NB4 (cell line): Measurements from ENCODE around the gene IKBKE.

ENCODE experiments used
- DNase-seq: peaks from one replicate; pipeline ENCODE4 v3.0.0; 2010; ENCODE audit warnings: low read depth
- H3K4me3 ChIP-seq: one replicate; pipeline ENCODE4 v1.5.1; 2011; ENCODE audit warnings: mild to moderate bottlenecking, low read depth, low read length, moderate library complexity
- MYC ChIP-seq: IDR thresholded peaks from 2 replicates; pipeline ENCODE4 v1.6.1; 2011; ENCODE audit warnings: low read depth, low read length
- POLR2A ChIP-seq: IDR thresholded peaks from 2 replicates; pipeline ENCODE4 v1.6.1; 2011; ENCODE audit warnings: mild to moderate bottlenecking; ENCODE audit not compliant: insufficient read length; ENCODE audit errors: extremely low read depth
- TF ChIP-seq, protein P1 (sequence below): IDR thresholded peaks from one replicate; pipeline ENCODE4 v1.5.1; 2012; ENCODE audit warnings: low read depth, low read length
- TF ChIP-seq, protein P2 (sequence below): IDR thresholded peaks from 2 replicates; pipeline ENCODE4 v1.6.1; 2011; ENCODE audit warnings: low read depth, low read length

Gene IKBKE

DNA sequence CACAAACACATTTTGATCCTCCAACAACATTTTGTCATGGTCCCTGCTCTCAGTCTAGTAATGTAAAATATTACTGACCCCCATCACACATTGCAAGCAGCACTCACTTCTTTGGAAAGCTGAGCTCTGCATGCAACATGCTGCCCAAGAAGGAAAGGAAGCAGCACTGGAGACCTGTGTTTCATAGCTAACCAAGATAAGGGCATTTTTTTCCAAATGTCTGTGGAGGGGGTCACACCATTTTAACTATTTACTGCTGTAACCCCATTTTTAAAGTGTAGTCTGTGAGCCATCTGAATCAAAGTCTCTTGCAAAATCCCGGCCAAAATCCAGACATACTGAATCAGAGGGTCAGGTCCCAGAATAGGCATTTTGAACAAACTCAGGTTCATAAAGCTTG lies 32.5 kb downstream of the IKBKE start:
- no peak overlapping the region for H3K4me3 ChIP-seq
- DNase-seq, result peak; percentile 57
- TF ChIP-seq, protein P1, sequence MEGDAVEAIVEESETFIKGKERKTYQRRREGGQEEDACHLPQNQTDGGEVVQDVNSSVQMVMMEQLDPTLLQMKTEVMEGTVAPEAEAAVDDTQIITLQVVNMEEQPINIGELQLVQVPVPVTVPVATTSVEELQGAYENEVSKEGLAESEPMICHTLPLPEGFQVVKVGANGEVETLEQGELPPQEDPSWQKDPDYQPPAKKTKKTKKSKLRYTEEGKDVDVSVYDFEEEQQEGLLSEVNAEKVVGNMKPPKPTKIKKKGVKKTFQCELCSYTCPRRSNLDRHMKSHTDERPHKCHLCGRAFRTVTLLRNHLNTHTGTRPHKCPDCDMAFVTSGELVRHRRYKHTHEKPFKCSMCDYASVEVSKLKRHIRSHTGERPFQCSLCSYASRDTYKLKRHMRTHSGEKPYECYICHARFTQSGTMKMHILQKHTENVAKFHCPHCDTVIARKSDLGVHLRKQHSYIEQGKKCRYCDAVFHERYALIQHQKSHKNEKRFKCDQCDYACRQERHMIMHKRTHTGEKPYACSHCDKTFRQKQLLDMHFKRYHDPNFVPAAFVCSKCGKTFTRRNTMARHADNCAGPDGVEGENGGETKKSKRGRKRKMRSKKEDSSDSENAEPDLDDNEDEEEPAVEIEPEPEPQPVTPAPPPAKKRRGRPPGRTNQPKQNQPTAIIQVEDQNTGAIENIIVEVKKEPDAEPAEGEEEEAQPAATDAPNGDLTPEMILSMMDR, result no peak
- TF ChIP-seq MYC (no peak), POLR2A (no peak)
- TF ChIP-seq, protein P2, sequence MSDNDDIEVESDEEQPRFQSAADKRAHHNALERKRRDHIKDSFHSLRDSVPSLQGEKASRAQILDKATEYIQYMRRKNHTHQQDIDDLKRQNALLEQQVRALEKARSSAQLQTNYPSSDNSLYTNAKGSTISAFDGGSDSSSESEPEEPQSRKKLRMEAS, result no peak

DNA sequence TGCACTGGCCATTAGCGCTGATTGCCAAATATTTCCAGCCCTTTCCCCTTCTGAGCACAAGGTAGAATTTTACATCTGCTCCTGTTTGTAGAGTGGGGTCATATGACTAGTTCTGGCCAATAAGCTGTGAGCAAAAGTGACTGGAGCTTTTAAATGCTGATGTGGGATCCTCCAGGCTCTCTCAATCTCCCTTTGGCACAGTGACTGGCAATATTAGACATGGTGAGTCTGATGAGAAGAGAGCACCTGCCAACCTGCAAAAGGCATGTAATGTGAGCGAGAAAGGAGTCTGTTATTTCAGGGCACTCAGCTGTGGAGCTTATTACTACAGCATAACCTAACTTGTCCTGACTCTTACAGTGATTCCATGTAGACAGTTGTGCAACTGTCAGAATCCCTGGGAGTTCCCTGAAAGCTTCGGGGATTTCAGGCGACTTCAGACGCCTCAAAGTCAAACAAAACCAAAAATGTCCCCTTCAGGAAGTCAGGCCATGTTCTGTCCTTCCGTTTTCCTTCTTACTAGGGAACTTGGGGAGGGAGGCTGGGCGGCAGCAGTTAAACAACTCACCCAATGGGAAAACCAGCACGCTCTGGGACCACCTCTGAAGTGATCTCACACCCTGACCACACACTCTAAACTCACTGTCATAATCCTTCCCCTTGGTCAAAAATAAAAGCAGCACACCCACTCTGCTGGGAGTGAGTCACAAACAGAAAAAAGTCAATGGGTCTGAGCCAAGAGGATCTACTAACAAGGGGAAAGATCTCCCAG lies 33.5 kb downstream of the IKBKE start:
- H3K4me3 ChIP-seq, result peak overlapping the region; percentile 8
- peak; percentile 98 for DNase-seq

DNA sequence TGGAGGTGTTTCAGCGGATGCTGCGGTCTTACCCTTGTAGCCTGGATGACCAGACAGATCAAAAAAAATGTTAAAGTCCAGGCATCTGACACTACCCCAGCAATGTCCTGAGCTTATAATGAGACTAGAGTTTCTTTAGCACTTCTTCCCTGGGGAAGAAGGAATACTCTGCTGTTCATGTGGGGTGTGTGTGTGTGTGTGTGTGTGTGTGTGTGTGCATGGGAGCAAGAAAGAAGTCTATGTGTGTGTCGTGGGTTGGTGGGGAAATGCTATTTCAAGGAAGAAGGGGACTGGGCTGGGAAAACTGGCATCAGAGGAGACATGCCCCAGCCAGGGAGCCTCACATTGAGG lies 34.1 kb downstream of the IKBKE start:
- H3K4me3 ChIP-seq, result peak overlapping the region; percentile 8
- DNase-seq, result no peak
- TF ChIP-seq POLR2A (no peak), MYC (no peak)
- TF ChIP-seq, protein P2, result no peak
- TF ChIP-seq, protein P1, result no peak

More for the DNA sequence above, 33.5 kb downstream of the IKBKE start:
- TF ChIP-seq, protein P2, result no peak; the same call in 1 of the 2 replicates
- TF ChIP-seq, protein P1, result no peak
- TF ChIP-seq MYC (no peak), POLR2A (no peak)

DNA sequence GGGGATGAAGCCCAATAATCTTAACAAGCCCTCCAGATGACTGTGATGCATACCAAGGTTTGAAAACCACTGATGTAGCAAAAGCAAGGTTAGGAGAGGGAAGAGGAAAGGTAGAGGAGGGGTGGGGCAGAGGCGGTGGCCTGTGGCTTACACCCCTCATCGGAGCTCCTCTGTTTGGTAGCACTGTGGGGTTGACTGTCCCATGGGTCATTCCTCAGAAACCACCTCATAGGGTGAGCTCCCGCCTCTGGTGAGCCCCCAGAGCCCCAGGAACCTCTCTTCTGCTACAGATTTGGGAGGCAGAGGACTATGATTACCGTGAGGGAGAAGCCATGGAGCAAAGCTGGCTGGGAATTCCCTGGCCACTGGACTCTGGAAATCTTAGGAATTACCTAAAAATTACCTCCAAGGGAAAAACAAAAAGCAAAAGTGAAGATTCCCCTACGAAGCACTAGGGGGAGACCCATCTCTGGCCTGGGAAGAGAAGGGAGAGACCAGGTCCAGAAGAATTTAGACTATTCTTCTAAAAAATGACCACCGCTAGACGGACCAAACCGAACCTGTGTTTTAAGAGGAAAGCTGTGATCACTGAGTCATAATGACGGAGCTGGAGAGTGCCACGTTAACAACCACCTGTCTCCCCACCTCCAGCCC lies 35.6 kb downstream of the IKBKE start:
- no peak overlapping the region for H3K4me3 ChIP-seq
- no peak for DNase-seq
- TF ChIP-seq POLR2A, result no peak
- TF ChIP-seq, protein P1, result peak; percentile 51

DNA sequence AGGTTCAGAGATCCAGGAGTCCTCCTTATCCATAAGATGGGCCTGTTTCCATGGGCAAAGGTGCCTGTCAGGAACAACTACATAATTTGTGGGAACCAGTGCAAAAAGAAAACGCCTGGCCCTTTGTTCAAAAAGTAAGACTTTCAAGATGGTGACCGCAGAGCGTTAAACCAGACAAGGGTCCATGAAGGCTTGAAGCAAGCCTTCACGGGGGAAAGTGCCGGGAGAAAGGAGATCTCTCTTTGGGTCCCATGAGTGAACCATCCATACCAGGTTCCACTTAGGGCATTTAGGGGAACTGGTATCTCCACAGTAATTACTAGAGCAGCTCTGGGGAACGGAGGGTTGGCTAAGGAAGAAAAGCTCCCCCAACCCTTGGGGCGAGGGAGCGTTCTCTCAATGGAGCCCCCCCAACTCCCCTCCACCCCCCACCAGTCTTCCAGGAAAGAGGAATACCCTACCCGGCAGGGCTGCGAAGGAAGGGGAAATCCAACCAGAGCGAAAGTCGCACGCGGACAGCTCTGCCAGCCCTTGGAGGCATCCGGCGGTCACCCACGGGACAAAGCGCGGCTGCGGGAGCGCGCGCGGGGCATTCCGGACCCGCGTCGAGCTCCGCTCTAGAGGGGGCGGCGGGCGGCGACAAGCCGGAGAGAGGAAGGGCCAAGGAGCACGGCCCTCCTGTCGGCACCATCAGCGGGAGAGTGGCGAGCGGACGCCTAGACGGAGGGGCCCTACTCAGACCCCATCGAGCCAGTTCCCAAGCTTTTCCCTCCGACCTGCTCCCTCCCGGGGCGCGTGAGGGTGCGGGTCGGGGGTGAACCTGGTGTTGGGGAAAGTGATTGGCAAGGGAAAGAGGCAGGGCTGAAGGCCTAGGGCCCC lies 36.4 kb downstream of the IKBKE start:
- TF ChIP-seq POLR2A, result no peak
- TF ChIP-seq, protein P1, result no peak
- TF ChIP-seq MYC, result no peak
- TF ChIP-seq, protein P2, result no peak
- no peak for DNase-seq
- no peak overlapping the region for H3K4me3 ChIP-seq
